AG09309 (cell line): ENCODE data around the gene PPP2R5C.

ENCODE experiments used
- DNase-seq: peaks from one replicate; pipeline ENCODE4 v3.0.0-alpha.2; 2010; ENCODE audit warnings: low read depth
- H3K4me3 ChIP-seq: 2 replicates; pipeline ENCODE4 v1.5.1; 2011; ENCODE audit warnings: mild to moderate bottlenecking, low read depth, low read length, moderate library complexity; ENCODE audit not compliant: control insufficient read depth
- CTCF ChIP-seq: IDR thresholded peaks from 2 replicates; pipeline ENCODE4 v1.5.1; 2011; ENCODE audit warnings: mild to moderate bottlenecking, low read depth, low read length, inconsistent platforms; ENCODE audit not compliant: insufficient read depth, control insufficient read depth; ENCODE audit errors: missing control alignments

PPP2R5C gene

GRCh38 chr14:101775826-101776225, 14.3 kb downstream of the PPP2R5C start:
- no peak for DNase-seq
- no peak overlapping the region for H3K4me3 ChIP-seq
- TF ChIP-seq CTCF = no peak

GRCh38 chr14:101776344-101776743, 14.8 kb downstream of the PPP2R5C start:
- TF ChIP-seq CTCF = no peak
- H3K4me3 ChIP-seq = no peak overlapping the region

GRCh38 chr14:101780390-101780789, 18.9 kb downstream of the PPP2R5C start:
- TF ChIP-seq CTCF = no peak
- DNase-seq = no peak
- H3K4me3 ChIP-seq = no peak overlapping the region

More at GRCh38 chr14:101776344-101776743, 14.8 kb downstream of the PPP2R5C start:
- DNase-seq = no peak

GRCh38 chr14:101780887-101781239, 19.4 kb downstream of the PPP2R5C start:
- peak overlapping the region; percentile 46 for H3K4me3 ChIP-seq

GRCh38 chr14:101781240-101782061, 19.9 kb downstream of the PPP2R5C start:
- TF ChIP-seq CTCF = no peak
- H3K4me3 ChIP-seq = peak overlapping the region; percentile 46
- DNase-seq = no peak

More at GRCh38 chr14:101780887-101781239, 19.4 kb downstream of the PPP2R5C start:
- TF ChIP-seq CTCF = no peak
- DNase-seq = no peak

GRCh38 chr14:101783260-101784016, 21.9 kb downstream of the PPP2R5C start:
- TF ChIP-seq CTCF = no peak
- H3K4me3 ChIP-seq = no peak overlapping the region
- DNase-seq = no peak
